Thymus (tissue), 11 donors: ENCODE measurements around the gene GPC6. TPM values are rescaled to one million over a fixed set of nuclear protein-coding genes. Genes with fewer than 3 reads are reported as not detected.

ENCODE experiments used
- DNase-seq, 9 donors: peaks; one replicate each; pipeline ENCODE4 v3.0.0-alpha.2; 2013; ENCODE audit warnings: low spot score in 9 of 9, low read depth in 6 of 9, missing footprints in 1 of 9
- H3K27ac ChIP-seq, 2 donors: one replicate each; pipeline ENCODE4 v1.5.1; 2013; ENCODE audit warnings: control low read depth in 1 of 2, low read depth in 1 of 2, low read length in 1 of 2, mild to moderate bottlenecking in 1 of 2, moderate library complexity in 1 of 2
- H3K27me3 ChIP-seq, 2 donors: one replicate each; pipeline ENCODE4 v1.5.1; 2013; ENCODE audit warnings: low read length in 1 of 2; ENCODE audit not compliant: control insufficient read depth in 2 of 2, insufficient read depth in 1 of 2
- H3K36me3 ChIP-seq, 2 donors: one replicate each; pipeline ENCODE4 v1.5.1; 2013; ENCODE audit warnings: low read length in 1 of 2, mild to moderate bottlenecking in 1 of 2, moderate library complexity in 1 of 2; ENCODE audit not compliant: control insufficient read depth in 2 of 2, insufficient read depth in 2 of 2
- H3K4me1 ChIP-seq, 2 donors: one replicate each; pipeline ENCODE4 v1.5.1; 2013; ENCODE audit warnings: low read length in 2 of 2; ENCODE audit not compliant: control insufficient read depth in 2 of 2, insufficient read depth in 2 of 2
- H3K4me3 ChIP-seq, 2 donors: one replicate each; pipeline ENCODE4 v1.5.1; 2013; ENCODE audit warnings: low read length in 2 of 2, control low read depth in 1 of 2, mild to moderate bottlenecking in 1 of 2
- H3K9me3 ChIP-seq, 2 donors: one replicate each; pipeline ENCODE4 v1.5.1; 2013; ENCODE audit warnings: low read length in 1 of 2, mild to moderate bottlenecking in 1 of 2; ENCODE audit not compliant: control insufficient read depth in 2 of 2, insufficient read depth in 1 of 2
- WGBS: extraction: QIAGEN DNeasy Blood & Tissue Kit; methylation state at CpG from one replicate; pipeline ENCODE4 v1.1.7; 2013; 5-methylcytosine and 5-hydroxymethylcytosine counted together
- polyA plus RNA-seq: library from polyadenylated mRNA; stranded (reverse); fragments of 200-250 nt; gene quantifications from one replicate; pipeline ENCODE4 v1.2.3, GENCODE V29; 2013
- total RNA-seq: library from RNA; stranded (reverse); fragments of 120-200 nt; gene quantifications from one replicate; pipeline ENCODE4 v1.2.4, GENCODE V29; 2013
- donor health status: healthy.

The GPC6 gene
- total and polyA plus RNA-seq, 2 donors: 1.1 to 6.9 TPM

DNA sequence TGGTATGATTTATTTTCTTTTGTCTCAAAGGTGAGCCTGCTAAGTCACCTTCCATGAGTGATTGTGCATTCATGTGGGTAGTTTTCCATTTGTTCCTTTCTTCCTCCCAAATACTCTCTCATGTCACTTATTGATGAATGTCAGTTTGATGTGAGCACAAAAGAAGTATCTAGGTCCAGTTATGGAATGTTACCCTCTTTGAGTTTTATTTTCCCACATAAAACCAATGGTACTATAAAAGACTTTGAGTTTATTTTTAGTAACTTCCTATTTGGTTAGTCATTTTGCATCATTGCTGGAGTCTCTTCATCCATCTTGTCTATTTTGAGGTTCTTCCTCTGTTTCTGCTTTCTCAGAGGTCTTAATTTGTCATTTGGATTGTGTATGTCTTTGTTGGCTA is 321.3 kb downstream of the GPC6 start:
- no peak overlapping the region for H3K27ac ChIP-seq
- no peak overlapping the region for H3K4me3 ChIP-seq
- H3K36me3 ChIP-seq: no peaks in the 10 kb centered on the region
- H3K4me1 ChIP-seq: no peaks in the 10 kb centered on the region
- no peak for DNase-seq
- no peaks in the 10 kb centered on the region for H3K27me3 ChIP-seq
- no peaks in the 10 kb centered on the region for H3K9me3 ChIP-seq

DNA sequence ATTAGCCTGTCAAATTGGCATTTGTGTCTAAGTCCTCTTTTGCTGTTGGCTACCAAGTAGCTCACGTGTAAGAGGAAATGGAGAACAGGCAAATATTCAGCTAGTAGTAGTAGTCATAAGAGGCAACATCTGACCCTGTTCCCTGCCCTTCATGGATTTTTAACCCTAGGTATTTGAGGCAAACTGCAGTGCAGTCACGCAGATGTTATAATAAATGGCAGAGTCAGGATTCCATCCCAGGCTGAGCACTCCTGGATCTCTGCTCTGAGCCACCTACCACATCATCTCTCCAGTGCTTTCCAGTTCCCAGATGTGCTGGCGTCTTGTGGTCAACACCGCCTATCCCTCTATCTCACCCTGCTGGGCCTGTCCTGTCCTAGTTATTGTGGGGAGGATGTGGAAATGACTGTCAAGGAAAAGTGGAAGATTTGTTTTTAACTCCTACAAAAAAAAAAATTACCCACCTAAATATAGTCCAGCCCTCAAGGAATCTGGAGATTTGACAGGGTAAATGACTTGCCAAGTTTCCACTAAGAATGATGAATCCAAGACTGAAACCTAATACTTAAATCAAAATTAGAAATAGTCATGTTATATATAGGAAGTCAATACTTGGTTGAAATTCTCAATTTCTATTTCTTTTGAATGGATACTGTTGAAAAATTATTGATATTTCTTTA is 322.9 kb downstream of the GPC6 start:
- 92% methylated on average over 4 of the region's 4 CpGs for WGBS

DNA sequence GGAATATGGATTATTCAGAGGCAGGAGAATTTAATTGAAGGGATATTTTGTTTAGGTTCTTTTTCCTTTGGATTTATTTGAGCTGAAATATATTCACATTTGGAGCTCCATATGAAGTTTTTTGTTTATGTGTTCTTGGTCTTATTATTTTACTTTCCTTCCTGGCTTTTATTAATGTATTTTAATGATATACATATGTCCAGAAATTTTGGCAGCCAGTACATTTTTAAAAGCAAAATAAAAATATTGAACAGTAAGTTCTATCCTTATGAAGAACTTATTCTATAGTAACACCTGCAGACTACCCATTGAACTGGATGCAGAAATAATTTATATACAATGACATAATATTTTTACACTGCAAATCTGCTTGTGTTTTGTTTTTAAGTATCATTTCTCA is 323.6 kb downstream of the GPC6 start:
- Histone ChIP-seq H3K36me3 (no peaks in the 10 kb centered on the region), H3K27ac (no peak overlapping the region), H3K27me3 (no peaks in the 10 kb centered on the region), H3K4me1 (no peaks in the 10 kb centered on the region), H3K4me3 (no peak overlapping the region), H3K9me3 (no peaks in the 10 kb centered on the region)
- DNase-seq: no peak

More for the DNA sequence above, 322.9 kb downstream of the GPC6 start:
- Histone ChIP-seq H3K36me3 (no peaks in the 10 kb centered on the region), H3K27ac (no peak overlapping the region), H3K4me3 (no peak overlapping the region), H3K27me3 (no peaks in the 10 kb centered on the region), H3K4me1 (no peaks in the 10 kb centered on the region), H3K9me3 (no peaks in the 10 kb centered on the region)
- no peak for DNase-seq

DNA sequence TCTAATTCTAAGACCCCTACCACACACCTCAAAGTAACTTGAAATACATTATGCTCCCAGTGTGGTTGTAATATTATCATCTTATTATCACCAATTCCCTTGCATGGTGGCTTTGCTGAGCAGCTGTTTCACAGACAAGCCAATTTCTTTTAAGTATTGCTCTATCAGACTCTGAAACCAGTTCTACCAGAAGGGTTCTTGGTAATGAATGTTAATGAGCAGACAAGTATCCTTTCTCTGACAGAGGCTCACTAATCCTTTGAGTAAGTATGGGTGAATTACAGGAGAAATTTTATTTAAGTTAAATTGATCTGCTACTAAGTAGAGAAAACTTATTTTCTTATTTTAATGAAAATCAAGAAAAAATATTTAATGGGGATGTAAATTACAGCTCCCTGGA is 326.0 kb downstream of the GPC6 start:
- DNase-seq: no peak
- Histone ChIP-seq H3K36me3 (no peaks in the 10 kb centered on the region), H3K27me3 (no peaks in the 10 kb centered on the region), H3K4me1 (no peaks in the 10 kb centered on the region), H3K27ac (no peak overlapping the region), H3K9me3 (no peaks in the 10 kb centered on the region), H3K4me3 (no peak overlapping the region)

DNA sequence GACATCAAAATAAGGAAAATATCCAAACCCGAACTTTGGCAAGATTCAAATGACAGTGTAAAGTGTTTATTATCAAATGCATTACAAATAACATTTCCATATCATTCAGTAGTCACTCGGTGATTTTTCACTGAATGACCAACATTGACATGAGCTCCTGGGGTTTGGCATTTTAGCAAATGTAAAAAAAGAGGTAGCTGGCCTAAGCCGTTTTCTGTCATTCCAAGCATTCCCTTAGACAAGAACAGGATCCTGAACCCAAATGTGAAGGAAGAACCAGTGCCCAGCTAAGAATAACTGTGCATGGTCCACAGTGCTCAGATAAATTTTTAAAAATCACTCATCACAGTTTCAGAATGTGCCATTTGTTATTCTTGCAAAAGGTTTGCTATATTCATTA is 327.9 kb downstream of the GPC6 start:
- no peak overlapping the region for H3K27ac ChIP-seq

DNA sequence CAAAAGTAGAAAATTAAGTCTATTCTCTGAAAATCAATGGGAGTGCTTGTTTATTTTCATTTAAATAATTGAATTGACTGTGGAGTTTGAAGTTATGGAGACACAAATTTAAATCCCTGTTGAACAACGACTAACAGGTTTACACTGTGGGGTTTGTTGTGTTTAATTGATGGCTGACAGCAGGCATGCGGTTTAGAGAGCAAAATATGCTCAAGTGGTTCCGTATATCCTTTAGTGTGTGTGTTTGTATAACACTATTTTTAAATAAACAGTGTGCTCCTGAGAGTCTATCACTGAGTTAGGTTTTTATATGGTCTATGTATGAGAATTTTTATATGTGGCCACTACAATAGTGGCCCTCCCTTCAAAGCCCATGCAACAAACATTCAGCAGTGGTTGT is 332.0 kb downstream of the GPC6 start:
- Histone ChIP-seq H3K4me3 (no peak overlapping the region), H3K27me3 (no peaks in the 10 kb centered on the region), H3K27ac (no peak overlapping the region), H3K4me1 (no peaks in the 10 kb centered on the region), H3K36me3 (no peaks in the 10 kb centered on the region), H3K9me3 (no peaks in the 10 kb centered on the region)
- WGBS: 84% methylated on average over 3 of the region's 3 CpGs
- no peak for DNase-seq

More for the DNA sequence above, 327.9 kb downstream of the GPC6 start:
- H3K9me3 ChIP-seq: no peaks in the 10 kb centered on the region
- DNase-seq: no peak
- no peak overlapping the region for H3K4me3 ChIP-seq
- WGBS: 93% methylated on average over 3 of the region's 3 CpGs
- no peaks in the 10 kb centered on the region for H3K36me3 ChIP-seq
- H3K27me3 ChIP-seq: no peaks in the 10 kb centered on the region
- no peaks in the 10 kb centered on the region for H3K4me1 ChIP-seq

DNA sequence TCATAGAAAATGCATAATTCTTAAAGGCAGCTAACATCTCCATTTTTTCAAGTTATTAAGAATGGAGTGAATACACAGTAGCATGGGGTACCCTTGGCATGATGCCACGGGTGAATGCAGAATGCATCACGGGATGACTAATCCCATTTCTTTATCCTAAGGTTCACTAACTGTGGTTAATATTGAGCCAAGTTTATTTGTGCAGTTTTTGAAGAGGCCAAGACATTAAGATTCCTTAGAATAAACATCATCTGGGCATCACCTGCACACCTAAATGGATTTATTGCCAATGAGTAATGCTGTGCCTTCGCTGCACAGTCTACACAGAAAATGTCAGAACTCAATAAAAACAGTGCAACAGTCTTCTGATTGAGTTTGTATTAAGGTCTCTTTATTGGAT is 333.1 kb downstream of the GPC6 start:
- no peaks in the 10 kb centered on the region for H3K36me3 ChIP-seq
- DNase-seq: no peak
- no peaks in the 10 kb centered on the region for H3K4me1 ChIP-seq
- no peaks in the 10 kb centered on the region for H3K9me3 ChIP-seq
- no peak overlapping the region for H3K27ac ChIP-seq
- no peak overlapping the region for H3K4me3 ChIP-seq
- 87% methylated on average over 3 of the region's 3 CpGs for WGBS
- H3K27me3 ChIP-seq: no peaks in the 10 kb centered on the region

DNA sequence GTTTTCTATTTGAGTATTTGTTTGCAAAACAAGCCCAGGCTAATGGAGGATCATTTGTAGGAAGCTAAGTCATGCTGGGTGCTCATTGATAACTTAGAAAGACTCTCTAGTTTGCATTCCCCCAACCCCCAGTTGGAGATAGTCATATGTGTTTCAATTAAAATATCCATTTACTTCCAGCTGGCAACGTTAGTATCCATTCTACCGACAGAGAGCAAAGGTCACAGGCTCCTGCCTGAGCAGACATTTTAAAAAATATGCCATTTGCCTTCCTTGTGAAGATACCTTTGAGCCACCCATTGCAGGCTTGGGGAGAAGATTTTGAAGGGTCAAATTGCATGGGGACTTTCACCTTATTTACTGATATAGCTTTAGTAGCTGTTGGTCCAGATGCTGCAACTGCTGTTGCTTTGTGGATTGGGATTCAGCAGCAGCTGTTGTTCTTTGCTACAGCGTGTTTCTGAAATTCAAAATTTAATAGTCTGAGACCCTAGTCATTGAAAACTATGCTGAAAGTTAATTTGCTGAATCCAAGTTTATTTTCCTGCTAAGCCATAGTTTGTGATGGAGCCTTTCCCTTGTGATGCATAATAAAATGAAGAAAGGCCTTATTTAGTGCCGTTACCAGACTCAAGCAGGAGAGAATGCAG is 335.1 kb downstream of the GPC6 start:
- H3K27me3 ChIP-seq: no peaks in the 10 kb centered on the region
- H3K4me3 ChIP-seq: no peak overlapping the region
- no peak for DNase-seq
- H3K36me3 ChIP-seq: no peaks in the 10 kb centered on the region
- no peaks in the 10 kb centered on the region for H3K9me3 ChIP-seq
- no peak overlapping the region for H3K27ac ChIP-seq
- WGBS: 92% methylated on average over 4 of the region's 4 CpGs
- H3K4me1 ChIP-seq: no peaks in the 10 kb centered on the region

DNA sequence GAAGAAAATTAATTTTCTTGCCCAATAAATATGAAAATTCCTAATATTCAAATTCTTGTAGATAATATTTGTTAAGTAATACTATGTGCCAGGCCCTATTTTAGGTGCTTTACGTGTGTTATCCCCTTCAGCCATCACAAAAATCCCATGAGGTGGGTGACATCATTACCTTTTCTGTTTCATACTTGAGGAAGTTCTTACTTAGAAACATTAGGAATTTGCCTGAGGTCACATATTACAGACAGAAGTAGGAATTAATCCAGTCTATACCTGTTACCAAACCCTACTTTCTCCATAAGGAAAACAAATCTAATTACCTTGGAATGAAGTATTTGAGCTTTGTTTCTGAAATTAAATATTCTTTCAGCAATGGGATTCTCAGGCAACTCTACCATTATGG is 336.1 kb downstream of the GPC6 start:
- H3K4me1 ChIP-seq: no peaks in the 10 kb centered on the region
- H3K27me3 ChIP-seq: no peaks in the 10 kb centered on the region
- no peak overlapping the region for H3K4me3 ChIP-seq
- H3K27ac ChIP-seq: no peak overlapping the region
- H3K36me3 ChIP-seq: no peaks in the 10 kb centered on the region
- WGBS: 88% methylated on average over 1 of the region's 1 CpG
- H3K9me3 ChIP-seq: no peaks in the 10 kb centered on the region
- DNase-seq: no peak
